Measurements from ENCODE around the gene PARP11.
"Not testable (repeated sequence)": the region's sequence is repeated elsewhere in the genome, so short reads cannot be mapped to it uniquely, and the experiment has no call there.

PARP11 gene

DNA sequence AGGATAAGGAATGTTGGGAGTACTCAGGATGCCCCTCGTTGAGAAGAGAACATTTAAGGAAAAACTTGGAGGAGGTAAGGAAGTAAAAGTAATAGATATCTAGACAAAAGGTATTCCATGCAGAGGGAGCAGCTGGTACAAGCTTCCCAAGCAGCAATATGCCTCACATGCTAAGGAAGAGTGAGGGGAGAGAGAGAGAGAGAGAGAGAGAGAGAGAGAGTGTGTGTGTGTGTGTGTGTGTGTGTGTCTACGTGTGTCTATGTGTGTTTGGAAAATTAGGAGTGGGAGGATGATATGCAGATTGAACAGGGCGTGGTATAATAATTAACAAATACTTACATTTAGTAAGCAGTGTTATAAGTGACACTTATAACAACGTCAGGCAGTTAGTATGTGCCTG lies 9.2 kb upstream of the PARP11 start:
- no peak for DNase-seq

DNA sequence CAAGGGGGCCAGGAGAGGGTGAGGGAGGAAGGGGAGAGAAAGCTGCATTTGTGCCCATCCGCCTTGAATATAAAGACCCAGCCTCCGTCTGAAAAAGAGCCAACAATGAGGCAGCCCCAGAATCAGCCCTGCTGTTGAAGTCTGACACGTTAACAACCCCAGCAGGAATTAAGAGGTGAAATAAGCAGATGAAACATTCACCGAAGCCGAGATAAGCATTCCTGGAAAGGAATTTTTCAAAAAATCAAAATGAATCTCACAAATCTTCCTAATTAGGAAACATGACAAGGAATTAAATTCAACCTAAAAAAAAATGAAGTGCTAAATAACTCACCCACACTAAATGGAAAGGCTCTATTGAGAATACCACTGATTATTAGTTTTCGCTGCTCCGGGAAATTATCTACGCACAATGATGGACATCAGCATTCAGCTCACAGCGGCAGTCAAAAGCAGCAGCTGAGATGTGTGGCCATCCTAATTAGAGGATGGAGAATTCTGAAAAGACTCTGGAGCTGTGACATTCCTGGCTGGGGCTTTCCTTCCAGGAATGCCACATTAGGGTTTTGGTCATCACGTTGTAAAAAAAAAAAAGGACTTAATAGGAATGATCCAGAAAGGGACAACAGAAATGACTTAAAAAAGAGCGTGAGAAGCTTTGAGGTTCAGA lies 8.2 kb upstream of the PARP11 start:
- no peak for DNase-seq

DNA sequence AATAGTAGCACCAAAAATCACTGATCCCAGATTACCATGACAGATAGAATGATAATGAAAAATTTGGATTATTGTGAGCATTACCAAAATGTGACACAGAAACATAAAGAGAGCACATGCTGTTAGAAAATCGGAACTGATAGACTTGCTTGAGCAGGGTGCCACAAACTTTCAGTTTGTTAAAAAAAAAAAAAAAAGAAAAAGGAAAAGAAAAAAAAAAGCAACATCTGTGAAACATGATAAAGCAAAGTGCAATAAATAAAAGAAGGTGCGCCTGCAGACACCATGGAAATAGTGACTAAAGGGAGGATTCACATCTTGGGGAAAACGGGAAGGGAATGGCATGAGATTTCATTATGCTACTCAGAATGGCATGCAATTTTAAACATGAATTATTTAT lies 6.6 kb upstream of the PARP11 start:
- DNase-seq = no peak

DNA sequence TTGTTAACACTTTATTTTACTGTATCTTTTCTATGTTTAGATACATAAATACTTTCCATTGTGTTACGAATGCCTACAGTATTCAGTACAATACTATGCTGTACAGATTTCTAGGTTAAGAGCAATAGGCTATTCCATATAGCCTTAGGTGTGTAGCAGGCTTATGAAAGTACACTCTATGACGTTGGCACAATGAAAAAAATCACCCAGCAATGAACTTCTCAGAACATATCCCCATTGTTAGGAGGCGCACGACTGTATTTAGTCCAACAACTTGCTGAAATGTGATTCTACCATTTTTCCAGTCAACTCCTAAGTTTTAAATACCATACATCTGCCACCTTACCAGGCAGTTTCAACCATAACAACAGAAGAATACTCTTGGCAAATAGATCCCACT lies 1.8 kb downstream of the PARP11 start:
- DNase-seq = no peak

DNA sequence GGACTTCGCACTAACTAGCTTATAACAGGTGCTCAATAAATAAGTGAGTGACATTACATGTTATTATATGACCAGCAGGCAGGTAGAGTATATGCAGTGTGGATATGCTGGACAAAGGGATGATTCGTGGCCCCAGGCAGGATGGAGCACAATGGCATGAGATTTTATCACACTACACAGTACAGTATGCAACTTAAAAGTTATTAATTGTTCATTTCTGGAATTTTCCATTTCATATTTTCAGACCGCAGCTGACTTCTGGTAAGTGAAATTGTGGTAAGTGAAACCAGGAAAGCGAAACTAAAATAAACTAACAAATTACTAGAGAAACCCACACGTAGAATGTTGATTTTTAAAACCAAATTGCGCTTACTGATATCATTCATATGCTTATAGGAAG lies 3.3 kb downstream of the PARP11 start:
- no peak for DNase-seq

DNA sequence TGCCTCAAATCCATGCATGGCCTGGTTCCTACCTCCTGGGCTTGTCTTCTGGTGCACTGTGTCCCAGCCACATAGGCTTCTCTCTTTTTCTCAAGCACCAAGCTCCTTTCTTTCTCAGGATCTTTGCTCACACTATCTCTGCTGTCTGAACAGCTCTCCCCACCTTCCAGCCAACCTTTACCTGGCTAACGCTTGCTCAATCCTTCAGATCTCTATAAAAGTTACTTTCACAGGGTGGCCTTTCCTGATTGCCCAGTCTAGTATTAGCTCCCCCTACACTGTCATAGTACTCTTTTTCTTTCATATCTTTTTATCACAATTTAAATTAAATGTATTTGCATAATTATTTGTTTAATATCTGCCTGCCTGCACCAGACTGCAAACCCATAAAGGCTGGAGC lies 3.8 kb downstream of the PARP11 start:
- DNase-seq = no peak

DNA sequence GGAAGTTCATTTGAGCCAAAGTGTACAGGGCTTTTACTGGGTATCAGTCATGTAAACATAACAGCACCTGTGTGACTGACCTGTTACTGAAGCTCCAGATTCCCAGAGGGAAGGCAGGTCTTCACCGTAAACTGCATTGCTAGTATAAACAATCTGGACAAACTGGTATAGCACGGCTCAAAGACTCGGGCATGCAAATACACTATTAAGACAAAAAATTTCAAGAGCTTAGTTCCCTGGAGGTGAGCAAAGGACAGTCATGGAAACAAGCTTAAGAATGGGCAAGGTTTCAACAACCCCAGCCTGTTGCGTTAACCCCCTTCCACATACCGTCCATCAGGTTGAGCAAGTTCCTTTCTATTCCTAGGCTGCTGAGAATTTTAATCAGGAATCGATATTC lies 9.4 kb downstream of the PARP11 start:
- no peak for DNase-seq

DNA sequence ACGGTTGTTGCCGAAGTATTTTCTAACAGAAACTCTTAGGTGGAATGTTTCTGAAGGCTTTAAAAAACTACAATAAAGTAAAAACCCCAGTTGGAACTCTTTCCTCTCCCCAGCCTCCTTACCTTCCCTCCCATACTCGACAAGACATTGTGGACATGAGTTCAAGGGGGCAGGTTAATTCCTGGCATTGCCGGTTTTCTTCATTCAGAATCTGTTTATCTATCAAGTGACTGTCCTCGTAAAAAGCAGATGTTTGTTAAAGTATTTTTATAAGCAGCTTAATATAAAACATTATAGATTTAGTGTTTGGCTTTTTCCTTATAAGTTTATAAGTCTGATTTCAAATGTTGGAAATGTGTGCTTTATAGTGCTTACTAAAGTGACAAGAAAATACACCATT lies 30.7 kb downstream of the PARP11 start:
- DNase-seq = no peak

DNA sequence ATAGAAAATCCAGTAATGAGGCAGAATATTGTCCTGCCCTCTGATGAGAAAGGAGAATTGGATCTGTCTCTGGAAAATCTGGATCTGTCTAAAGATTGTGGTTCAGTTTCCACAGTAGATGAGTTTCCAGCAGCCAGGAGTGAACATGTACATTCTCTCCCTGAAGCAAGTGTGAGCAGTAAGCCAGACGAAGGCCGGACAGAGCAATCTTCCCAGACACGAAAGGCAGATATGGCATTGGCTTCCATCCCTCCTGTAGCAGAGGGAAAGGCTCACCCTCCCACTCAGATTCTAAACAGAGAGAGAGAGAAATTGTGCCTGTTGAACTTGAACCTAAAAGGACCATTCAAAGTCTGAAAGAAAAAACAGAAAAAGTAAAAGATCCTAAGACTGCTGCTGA lies 31.4 kb downstream of the PARP11 start:
- no peak for DNase-seq

DNA sequence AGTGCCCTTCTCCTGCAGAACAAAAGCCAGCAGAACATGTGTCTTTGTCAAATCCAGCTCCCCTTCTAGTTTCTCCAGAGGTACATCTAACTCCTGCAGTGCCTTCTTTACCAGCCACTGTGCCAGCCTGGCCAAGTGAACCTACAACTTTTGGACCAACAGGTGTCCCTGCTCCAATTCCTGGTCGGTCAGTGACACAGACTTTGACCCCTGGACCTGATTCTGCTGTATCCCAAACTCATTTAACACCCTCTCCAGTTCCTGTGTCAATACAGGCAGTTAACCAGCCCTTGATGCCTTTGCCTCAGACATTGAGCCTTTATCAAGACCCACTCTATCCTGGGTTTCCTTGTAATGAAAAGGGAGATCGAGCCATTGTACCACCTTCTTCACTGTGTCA lies 32.4 kb downstream of the PARP11 start:
- not testable (repeated sequence) for DNase-seq

DNA sequence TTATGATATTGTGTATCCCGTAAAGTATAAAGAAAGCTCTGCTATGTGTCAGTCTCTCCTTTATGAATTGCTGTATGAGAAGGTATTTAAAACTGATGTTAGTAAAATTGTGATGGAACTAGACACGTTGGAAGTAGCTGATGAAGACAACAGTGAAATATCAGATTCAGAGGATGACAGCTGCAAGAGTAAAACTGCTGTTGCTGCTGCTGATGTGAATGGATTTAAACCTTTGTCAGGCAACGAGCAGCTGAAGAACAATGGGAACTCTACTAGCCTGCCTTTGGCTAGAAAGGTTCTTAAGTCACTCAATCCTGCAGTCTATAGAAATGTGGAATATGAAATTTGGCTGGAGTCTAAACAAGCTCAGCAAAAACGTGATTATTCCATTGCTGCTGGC lies 33.5 kb downstream of the PARP11 start:
- DNase-seq = not testable (repeated sequence)

DNA sequence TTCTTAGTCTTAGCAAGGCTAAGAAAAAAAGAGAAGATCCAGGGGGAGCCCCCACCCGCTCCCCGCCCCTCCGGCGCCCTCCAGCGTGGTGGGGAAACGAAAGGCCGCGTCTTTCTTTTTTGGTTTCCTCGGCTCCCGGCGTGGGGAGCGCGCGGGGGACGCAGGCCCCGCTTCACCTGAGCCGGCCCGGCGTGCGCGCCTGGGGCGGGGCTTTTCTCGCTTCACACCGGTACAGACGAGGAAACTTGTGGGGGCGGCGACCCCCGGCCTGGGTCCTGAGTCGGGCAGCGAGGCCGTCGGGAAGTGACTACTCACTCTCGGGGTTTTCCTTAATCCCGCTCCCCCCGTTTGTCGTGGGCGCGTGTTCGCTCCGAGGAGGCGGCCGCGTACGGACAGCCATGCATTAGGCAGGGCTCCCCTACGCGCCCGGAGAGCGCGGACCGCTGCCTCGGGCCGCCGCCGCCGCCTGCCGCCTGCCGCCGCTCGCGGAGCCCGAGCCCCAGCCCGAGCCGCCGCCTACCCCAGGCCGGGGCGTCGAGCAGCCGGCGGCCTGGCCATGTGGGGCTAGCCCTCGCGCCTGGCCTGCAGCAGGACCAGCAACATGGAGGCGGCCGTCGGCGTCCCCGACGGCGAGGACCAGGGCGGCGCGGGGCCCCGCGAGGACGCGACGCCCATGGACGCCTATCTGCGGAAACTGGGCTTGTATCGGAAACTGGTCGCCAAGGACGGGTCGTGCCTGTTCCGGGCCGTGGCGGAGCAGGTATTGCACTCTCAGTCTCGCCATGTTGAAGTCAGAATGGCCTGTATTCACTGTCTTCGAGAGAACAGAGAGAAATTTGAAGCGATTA lies 34.3 kb downstream of the PARP11 start:
- not testable (repeated sequence) for DNase-seq

DNA sequence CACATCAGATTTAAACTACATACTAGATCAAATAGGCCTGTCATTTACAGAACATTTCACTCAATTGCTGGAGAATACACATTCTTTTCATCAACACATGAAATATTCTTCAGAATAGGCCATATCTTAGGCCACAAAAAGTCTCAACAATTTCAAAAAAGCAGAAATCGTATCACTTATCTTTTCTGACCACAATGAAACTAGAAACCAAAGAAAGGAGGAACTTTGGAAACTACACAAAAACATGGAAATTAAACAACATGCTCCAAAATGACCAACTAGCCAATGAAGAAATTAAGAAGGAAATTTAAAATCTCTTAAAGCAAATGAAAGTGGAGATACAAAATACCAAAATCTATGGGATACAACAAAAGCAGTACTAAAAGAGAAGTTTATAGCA lies 35.1 kb downstream of the PARP11 start:
- DNase-seq = no peak

DNA sequence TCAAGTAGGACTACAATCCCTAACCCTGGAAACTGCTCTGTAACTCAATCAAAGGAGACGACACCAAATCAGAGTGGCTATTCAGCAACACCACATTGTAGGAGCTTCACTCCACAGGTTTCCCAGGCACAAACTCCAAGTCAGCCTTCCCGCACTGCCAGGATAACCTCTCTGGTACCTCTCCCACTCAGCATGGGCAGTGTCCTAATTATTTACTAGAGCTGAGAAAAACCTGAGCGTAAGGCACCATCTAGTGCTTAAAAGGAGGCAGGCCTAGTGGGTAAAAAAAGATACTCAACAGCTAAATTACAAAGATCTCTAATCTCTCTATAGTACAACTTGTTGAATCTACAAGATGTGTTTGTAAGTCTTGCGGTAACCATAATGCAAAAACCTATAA lies 36.1 kb downstream of the PARP11 start:
- DNase-seq = no peak

DNA sequence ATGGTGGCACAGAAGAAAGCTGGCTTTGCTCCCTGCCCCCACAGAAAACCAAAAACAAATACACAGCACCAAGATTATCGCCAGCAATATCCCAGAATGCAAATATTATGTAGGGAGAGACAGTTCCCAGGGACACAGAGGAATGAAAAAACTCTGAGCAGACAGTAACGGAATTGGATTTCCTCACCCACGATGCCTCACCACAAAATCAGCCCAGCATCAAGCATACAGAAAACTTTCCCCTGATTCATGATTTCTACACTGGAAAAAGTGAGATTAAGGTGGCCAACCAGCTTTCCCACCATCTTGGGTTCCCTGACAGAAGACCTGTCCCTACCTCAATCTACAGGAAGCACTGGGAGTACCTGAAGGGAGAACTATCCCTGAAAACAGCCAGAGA lies 36.6 kb downstream of the PARP11 start:
- no peak for DNase-seq

DNA sequence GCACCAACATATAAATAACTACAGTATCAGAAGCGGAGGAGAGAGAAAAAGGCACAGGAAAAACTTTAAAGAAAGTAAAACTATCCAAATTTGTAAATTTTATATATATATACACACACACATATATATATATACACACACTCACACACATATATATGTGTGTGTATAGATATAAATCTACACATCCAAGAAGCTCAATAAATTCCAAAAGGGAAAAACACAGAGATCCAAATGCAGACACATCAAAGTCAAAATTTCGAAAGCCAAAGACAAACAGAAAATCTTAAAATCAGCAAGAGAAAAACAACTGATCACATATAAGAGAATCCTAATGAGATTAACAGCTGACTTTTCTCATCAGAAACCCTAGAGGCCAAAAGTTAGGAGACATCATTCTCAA lies 37.3 kb downstream of the PARP11 start:
- no peak for DNase-seq

DNA sequence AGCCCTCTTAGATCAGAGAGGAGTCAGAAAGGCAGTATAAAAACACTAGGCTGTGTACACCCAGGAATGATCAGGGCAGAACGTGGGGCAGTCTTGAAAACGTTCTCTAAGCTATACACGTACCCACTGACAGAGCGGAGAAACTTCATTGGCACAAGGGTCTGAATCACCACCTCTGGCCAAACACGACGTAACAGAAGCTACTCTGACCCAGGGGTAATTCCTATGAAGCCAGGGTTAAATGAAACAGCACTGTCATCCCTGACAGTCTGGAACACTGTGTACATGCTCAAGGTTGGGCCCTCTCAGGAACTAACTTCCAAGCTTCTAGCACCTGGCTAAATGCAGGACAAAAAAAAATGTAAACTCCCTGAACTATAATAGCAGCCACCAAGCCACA lies 38.4 kb downstream of the PARP11 start:
- no peak for DNase-seq

DNA sequence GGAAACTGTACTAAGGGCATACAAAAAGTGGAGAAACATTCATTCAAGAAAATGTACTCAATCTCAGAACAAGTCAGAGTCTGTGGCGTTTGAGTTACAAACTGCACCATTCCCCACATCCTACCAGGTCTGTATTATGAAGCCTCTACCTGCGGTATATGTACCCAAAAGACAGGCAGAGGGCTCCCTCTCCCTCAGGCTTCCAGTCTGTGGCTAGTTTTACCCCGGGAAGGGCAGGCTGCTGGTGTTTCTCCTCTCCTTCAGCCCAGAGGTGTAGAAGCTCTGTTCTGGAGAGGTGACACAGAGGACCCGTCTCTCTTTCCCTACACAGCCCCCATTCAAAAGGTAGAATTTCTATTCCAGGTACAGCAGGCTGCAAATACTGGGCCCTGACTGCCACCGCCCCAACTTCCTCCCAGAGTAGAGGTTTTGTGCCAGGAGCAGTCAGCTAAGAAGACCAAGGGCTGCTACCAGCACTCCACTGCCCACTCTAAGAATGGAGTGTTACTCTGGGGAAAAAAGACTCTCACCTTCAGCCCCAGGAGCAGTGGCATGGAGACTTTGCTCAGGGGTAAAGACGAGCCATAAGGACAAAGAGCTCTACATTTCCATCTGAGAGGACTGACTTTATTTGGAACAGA lies 39.4 kb downstream of the PARP11 start:
- no peak for DNase-seq

DNA sequence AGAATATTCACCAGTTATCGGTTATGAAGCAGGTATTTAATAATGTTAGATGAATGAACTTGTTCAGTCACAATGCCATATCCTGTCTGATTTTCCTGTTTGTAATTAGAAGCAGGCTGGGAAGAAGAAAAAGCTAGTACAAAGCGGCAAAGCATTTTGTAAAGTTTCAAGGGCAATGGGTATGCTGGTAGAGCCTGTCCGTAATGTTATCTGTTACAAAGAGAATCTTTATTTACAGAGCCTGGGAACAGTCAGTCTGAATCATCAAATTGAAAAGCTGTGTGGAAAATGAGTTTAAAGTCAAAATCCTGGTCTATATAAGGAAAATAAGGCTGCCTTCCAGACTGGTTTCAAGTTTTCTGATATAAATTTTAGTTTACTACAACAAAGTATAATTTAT lies 40.5 kb downstream of the PARP11 start:
- DNase-seq = no peak

DNA sequence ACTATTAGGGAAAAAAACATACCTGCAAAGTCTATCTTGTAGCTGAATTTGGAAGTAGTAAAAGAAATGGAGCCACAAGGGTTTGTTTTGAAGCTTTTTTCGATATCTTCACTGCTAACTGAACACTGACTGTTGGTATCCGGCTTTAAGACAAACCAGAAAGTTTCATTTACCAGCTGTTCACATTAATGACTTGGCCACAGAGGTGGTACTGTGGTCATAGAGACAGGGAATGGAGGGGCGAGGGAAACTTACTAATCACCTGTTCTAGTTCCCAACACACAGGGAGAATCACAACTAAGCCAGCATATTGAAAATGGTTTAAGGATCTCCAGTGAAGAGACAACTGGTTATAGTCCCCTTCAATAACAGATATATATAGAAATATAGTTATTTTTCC lies 44.3 kb downstream of the PARP11 start:
- no peak for DNase-seq

DNA sequence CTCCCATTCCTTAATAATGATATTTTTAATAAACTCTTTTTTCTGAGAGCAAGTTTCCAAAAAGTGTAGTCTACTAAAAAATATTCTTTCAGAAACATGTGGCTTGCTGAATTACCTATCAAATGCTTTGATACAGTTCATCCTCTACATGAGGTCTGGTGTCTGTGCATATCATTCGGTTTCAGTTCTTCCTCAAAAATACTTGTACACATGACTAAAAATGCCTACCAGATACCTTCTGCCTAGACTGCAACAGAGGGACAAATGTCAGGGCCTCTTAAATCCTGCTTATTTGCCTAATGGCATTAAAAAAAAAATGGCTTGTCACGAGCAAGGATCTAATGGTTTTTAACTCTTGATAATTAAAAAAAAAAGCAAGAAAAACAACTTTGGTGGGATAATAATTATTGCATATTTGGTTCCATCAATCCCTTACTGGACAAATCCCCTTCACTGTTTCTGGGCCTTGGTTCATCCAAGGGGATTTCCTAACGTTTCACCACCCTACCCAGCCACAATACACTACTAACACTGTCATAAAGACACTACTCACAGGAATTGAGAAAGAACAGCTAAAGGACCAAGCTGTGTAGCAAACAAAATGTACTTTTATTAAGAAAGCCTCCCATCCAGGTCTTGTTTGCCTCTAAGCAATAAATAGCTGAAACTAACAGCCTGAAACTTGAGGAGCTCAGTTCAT lies 45.7 kb downstream of the PARP11 start:
- DNase-seq = no peak

DNA sequence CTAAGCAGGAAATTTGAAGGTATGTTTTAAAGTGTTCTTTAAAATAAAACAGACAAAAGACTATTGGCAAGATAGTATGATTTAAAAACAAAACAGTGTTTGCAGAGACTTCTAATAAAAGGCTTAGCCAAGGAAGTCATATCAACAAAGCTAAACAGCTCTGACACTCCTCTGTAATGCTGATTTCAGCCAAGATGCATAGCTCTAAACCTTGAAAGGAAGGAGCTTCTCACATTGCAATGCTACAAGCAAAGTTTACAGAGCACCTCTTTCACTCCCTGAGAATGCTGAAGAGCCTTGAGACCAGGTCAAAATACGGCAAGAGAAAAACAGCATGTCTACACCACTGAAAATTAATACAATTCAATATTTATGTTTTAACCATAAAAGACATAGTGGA lies 51.8 kb downstream of the PARP11 start:
- DNase-seq = no peak

DNA sequence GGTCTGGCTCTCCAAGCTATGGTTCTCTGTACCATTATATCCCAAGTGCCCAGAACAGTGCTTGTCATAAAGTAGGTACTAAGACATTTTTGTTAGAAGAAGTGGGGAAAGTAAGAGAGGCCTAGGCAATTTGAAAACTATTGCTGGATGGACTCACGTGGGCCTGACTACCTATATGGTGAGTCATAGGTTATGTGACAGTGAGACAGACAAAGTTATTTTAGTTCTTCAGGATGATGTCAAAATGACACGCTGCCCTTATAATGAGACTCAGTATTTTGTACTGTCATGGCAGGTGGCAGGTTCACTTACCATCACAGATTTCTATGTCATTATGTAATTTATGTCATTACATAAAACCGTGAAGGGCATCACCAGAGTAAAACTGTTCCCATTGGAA lies 53.1 kb downstream of the PARP11 start:
- DNase-seq = no peak

All from C1 segment of cervical spinal cord (tissue), 14 donors.